ENCODE results near the gene SECTM1.

The SECTM1 gene

GRCh38 chr17:82331345-82331939 is 2.1 kb downstream of the SECTM1 start:
- CTCF ChIA-PET: interaction anchor here (3.0 kb wide), 1 partner anchor 10 kb away, joined by 13 read pairs; no protein-coding TSS in a partner anchor
- DNase-seq (ENCODE audit: low read depth, low spot score): no peak
- no peak overlapping the region for H3K4me3 ChIP-seq (ENCODE audit: low read depth, low read length)
- no peak for TF ChIP-seq CTCF (IDR thresholded peaks at IDR 0.05; ENCODE audit: insufficient read depth, low read length, missing control alignments)
- POLR2A ChIA-PET: no interaction called here

DNA sequence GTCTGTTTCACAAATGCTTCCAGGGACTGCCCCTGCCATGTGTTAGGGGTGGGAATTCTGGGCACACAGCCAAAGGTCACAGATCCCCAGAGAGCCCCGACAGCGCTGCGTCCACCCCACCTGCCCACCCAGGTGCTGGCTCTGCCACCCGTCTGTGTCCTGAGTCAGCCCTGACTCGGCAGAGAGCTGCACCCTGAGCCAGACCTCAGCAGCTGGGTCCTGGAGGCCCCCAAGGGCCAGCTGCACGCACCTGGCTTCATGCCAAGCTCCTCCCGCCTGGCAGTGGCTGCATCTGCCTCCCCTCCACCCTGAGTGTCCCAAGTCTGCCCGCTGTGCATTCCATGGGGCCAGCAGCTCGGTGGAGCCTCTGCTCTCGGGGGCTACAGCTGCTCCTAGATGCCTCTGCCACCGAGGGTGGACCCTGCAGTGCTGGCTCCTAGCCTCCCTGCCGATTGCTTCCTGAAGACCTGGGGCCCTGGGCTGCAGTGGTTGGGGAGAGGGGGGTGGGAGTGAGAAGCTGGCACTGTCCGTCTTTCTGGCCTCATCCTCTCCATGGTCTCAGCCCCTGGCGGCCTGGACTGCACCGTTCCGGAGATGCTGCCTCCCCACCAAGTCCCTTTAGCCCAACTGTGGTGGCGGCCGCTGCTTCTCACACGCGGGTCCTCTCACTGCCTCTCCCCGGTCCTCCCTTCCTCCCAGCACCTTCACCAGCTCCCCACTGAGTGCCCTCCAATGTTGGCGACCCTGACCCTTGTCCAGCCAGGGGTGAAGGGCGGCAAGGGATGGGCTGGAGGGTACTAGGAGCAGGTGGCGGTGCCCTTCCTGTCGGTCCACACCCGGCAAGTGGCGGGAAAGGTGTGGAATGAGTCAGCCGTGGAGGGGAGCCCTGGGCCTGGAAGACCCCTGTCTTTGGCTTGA is 3.0 kb downstream of the SECTM1 start:
- CTCF ChIA-PET: interaction anchor here (0.9 to 3.0 kb wide), 3 partner anchors 9 to 89 kb away, joined by 3 to 13 read pairs (median 3); partner anchors contain the start of genes HEXD and OGFOD3

DNA sequence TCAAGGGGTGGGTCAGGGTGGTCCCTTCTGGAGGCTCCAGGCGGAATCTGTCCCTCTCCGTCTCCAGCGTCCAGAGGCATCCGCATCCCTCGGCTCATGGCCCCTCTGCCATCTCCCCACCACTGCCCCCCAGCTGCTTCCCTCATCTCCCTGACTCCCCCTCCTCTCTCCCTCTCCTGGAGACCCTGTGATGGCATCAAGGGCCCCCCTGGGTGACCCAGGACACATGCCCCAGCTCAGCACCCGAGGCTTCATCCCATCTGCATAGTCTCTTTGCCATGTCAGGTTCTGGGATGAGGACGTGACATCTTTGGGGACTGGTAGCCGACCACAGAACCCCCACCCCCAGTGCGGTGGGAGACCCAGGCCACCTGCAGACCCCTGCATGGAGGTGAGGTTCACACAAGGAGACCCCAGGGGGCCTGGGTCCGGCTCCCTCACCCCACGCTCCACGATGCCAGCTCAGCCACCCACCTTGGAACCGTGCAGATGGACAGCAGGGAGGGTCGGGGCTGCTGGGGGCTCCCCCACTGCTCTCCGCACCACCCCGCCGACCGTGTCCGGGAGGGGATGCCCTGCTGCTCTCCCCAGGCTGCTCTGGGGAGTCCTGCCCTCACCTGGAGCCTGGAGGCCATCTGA is 3.8 kb downstream of the SECTM1 start:
- ChIA-PET POLR2A (no interaction called here), CTCF (interaction anchor here (0.9 to 3.0 kb wide), 4 partner anchors 9 to 93 kb away, joined by 3 to 13 read pairs (median 3); partner anchors contain the start of genes HEXD and OGFOD3)
- no peak for DNase-seq (ENCODE audit: low read depth, low spot score)
- no peak for TF ChIP-seq CTCF (IDR thresholded peaks at IDR 0.05; ENCODE audit: insufficient read depth, low read length, missing control alignments)
- H3K4me3 ChIP-seq (ENCODE audit: low read depth, low read length): no peak overlapping the region

More for the DNA sequence above, 3.0 kb downstream of the SECTM1 start:
- no peak overlapping the region for H3K4me3 ChIP-seq (ENCODE audit: low read depth, low read length)
- POLR2A ChIA-PET: no interaction called here
- no peak for TF ChIP-seq CTCF (IDR thresholded peaks at IDR 0.05; ENCODE audit: insufficient read depth, low read length, missing control alignments)
- DNase-seq (ENCODE audit: low read depth, low spot score): no peak

- no peak overlapping the region for H3K4me3 ChIP-seq (ENCODE audit: low read depth, low read length)
- no peak for TF ChIP-seq CTCF (IDR thresholded peaks at IDR 0.05; ENCODE audit: insufficient read depth, low read length, missing control alignments)
- no peak for DNase-seq (ENCODE audit: low read depth, low spot score)
- POLR2A ChIA-PET: no interaction called here
- CTCF ChIA-PET: interaction anchor here (0.9 to 3.0 kb wide), 2 partner anchors 8 to 93 kb away, joined by 3 to 13 read pairs; no protein-coding TSS in a partner anchor
These were observed 4.5 kb downstream of the SECTM1 start for GRCh38 chr17:82328994-82329507.

GRCh38 chr17:82328141-82328993 is 5.2 kb downstream of the SECTM1 start:
- ChIA-PET POLR2A (interaction anchor here (0.7 kb wide), 1 partner anchor 241 kb away, joined by 3 read pairs; no protein-coding TSS in a partner anchor), CTCF (interaction anchor here (1.0 kb wide), 1 partner anchor 29 kb away, joined by 3 read pairs; no protein-coding TSS in a partner anchor)
- no peak for DNase-seq (ENCODE audit: low read depth, low spot score)
- TF ChIP-seq CTCF (IDR thresholded peaks at IDR 0.05; ENCODE audit: insufficient read depth, low read length, missing control alignments): no peak
- H3K4me3 ChIP-seq (ENCODE audit: low read depth, low read length): no peak overlapping the region
